HepG2 (cell line): Measurements from ENCODE around the gene COL27A1. TPM values are rescaled to one million over a fixed set of nuclear protein-coding genes. Genes with fewer than 3 reads are reported as not detected.

Source experiments
- ATAC-seq: fragments of 200-7000 bp; cut with Tn5 transposase; 3 replicates; pipeline ENCODE4 v1.9.1; 2020; ENCODE audit warnings: mild to moderate bottlenecking, moderate library complexity
- BruUV-seq: library from RNA; stranded (reverse); fragments of 400-500 nt; replicated peaks from 2 replicates; lab custom pipeline; 2021; lab: Mats Ljungman, UMichigan
- CTCF ChIA-PET: fragments of 300-600 bp; formaldehyde crosslinking; extraction: SDS; loops from one replicate; lab custom pipeline; 2021; ENCODE audit warnings: low total read pairs, inconsistent platforms, low intra/inter-chr PET ratio; lab: Yijun Ruan, JAX
- POLR2A ChIA-PET: fragments of 350-600 bp; sonication (Branson Sonifier 250); formaldehyde crosslinking; loops from one replicate; lab custom pipeline; 2020; ENCODE audit warnings: antibody characterized with exemption, inconsistent platforms; lab: Yijun Ruan, JAX
- DNase-seq: peaks from one replicate; pipeline ENCODE4 v3.0.0-alpha.2; 2015; ENCODE audit warnings: low spot score
- FAIRE-seq: peaks from 3 replicates; lab custom pipeline; 2011; peaks lifted over from hg19 to GRCh38; lab: Jason Lieb, UNC
- H2AFZ ChIP-seq: one replicate; pipeline ENCODE4 v1.6.1; 2011; ENCODE audit warnings: low read length, inconsistent platforms
- H3K27ac ChIP-seq: fragments of 300-600 bp; 3 replicates; pipeline ENCODE4 v1.8.0; 2011; ENCODE audit warnings: mixed run types, mild to moderate bottlenecking, mixed read lengths, low read length, inconsistent platforms; ENCODE audit not compliant: insufficient read depth; ENCODE audit errors: extremely low read length
- H3K27me3 ChIP-seq, 2 experiments: fragments of 200-600 bp in 1 of 2; 2 replicates in 1 of 2; 3 replicates in 1 of 2; pipeline versions ENCODE4 v1.6.0 to v1.8.0; 2011; ENCODE audit warnings: low read length in 2 of 2, mild to moderate bottlenecking in 2 of 2, moderate library complexity in 2 of 2, inconsistent platforms in 1 of 2; ENCODE audit not compliant: insufficient read depth in 2 of 2, control insufficient read depth in 1 of 2
- H3K36me3 ChIP-seq, 2 experiments: fragments of 200-600 bp in 1 of 2; replicated peaks in 1 of 2; 2 replicates in 1 of 2; 3 replicates in 1 of 2; pipeline versions ENCODE4 v1.5.1 to v1.8.0; 2011; ENCODE audit warnings: low read length in 2 of 2, inconsistent platforms in 1 of 2; ENCODE audit not compliant: insufficient read depth in 2 of 2, control insufficient read depth in 1 of 2
- H3K4me1 ChIP-seq: 2 replicates; pipeline ENCODE4 v1.5.1; 2012; ENCODE audit warnings: low read length, inconsistent platforms; ENCODE audit not compliant: insufficient read depth
- H3K4me2 ChIP-seq: 2 replicates; pipeline ENCODE4 v1.6.0; 2011; ENCODE audit warnings: low read depth, low read length, inconsistent platforms
- H3K4me3 ChIP-seq, 3 experiments: fragments of 200-600 bp in 1 of 3; sonication (generic), shearing (Covaris generic) in 1 of 3; replicated peaks in 1 of 3; 2 replicates each; pipeline ENCODE4 v1.5.1; 2011 to 2016; ENCODE audit warnings: low read length in 3 of 3, inconsistent platforms in 2 of 3, low read depth in 2 of 3, mild to moderate bottlenecking in 2 of 3, control low read depth in 1 of 3, mixed read lengths in 1 of 3; ENCODE audit not compliant: insufficient read depth in 1 of 3
- H3K79me2 ChIP-seq: one replicate; pipeline ENCODE4 v1.6.1; 2011; ENCODE audit warnings: low read length, inconsistent platforms; ENCODE audit not compliant: insufficient read depth
- H3K9ac ChIP-seq: 2 replicates; pipeline ENCODE4 v1.6.0; 2011; ENCODE audit warnings: mild to moderate bottlenecking, low read depth, low read length, inconsistent platforms; ENCODE audit not compliant: insufficient read depth
- H3K9me3 ChIP-seq: 2 replicates; pipeline ENCODE4 v1.5.1; 2012; ENCODE audit warnings: mild to moderate bottlenecking, low read length
- H4K20me1 ChIP-seq: 2 replicates; pipeline ENCODE4 v1.6.0; 2011; ENCODE audit warnings: inconsistent platforms, mild to moderate bottlenecking, low read length, moderate library complexity; ENCODE audit not compliant: insufficient read depth
- AGO2 ChIP-seq: fragments of 200-400 bp; formaldehyde crosslinking; optimal IDR thresholded peaks from 2 replicates; pipeline ENCODE3; 2017; ENCODE audit warnings: mild to moderate bottlenecking, low read depth, low read length, moderate library complexity
- ATF5 ChIP-seq: sonication (generic); formaldehyde crosslinking; IDR thresholded peaks from 2 replicates; pipeline ENCODE4 v1.4.0; 2020; ENCODE audit warnings: mild to moderate bottlenecking, low read depth, missing genetic modification reagents
- ATF7 ChIP-seq, 2 experiments: fragments of 450-650 bp in 1 of 2; sonication (generic) in 1 of 2; formaldehyde crosslinking in 1 of 2; IDR thresholded peaks; 2 replicates each; pipeline versions ENCODE4 v1.4.0 to v1.6.1; 2016 to 2020; ENCODE audit warnings: antibody characterized with exemption in 1 of 2, mild to moderate bottlenecking in 1 of 2, missing genetic modification reagents in 1 of 2
- HNRNPH1 ChIP-seq: fragments of 200-400 bp; formaldehyde crosslinking; optimal IDR thresholded peaks from 2 replicates; pipeline ENCODE3; 2017; ENCODE audit warnings: mild to moderate bottlenecking, low read depth, low read length
- IKZF5 ChIP-seq: IDR thresholded peaks from 2 replicates; pipeline ENCODE4 v1.6.1; 2018; ENCODE audit warnings: missing genetic modification reagents, mild to moderate bottlenecking, missing compliant biosample characterization
- LRRFIP1 ChIP-seq: sonication (generic); formaldehyde crosslinking; conservative IDR thresholded peaks from 2 replicates; pipeline ENCODE4 v1.4.0; 2020; ENCODE audit warnings: missing genetic modification reagents
- ZNF652 ChIP-seq: IDR thresholded peaks from 2 replicates; pipeline ENCODE4 v1.6.1; 2016; ENCODE audit warnings: low read depth, borderline replicate concordance
- WGBS: methylation state at CpG from one replicate; pipeline ENCODE4 v1.1.6; 2017; ENCODE audit warnings: low lambda C conversion rate; 5-methylcytosine and 5-hydroxymethylcytosine counted together
- in situ Hi-C: cut with HindIII; loops from 2 replicates; pipeline ENCODE4 v1.10.0; 2017; ENCODE audit warnings: low pct_unique_long_range_greater_than_20kb; ENCODE audit not compliant: extremely low pct_ligation_motif_present
- intact Hi-C: fragments of 100-400 bp; cut with micrococcal nuclease; formaldehyde crosslinking; loops from one replicate; pipeline ENCODE4 v1.10.0; 2022; ENCODE audit not compliant: unreplicated experiment
- polyA plus RNA-seq, 8 experiments: library from polyadenylated mRNA; depleted of rRNA in 3 of 8; stranded (reverse) in 7 of 8; unstranded in 1 of 8; fragments of >200 nt; fragmentation: Illumina TruSeq in 4 of 8; extraction: Trizol in 4 of 8; gene quantifications; 2 replicates each; pipeline versions ENCODE4 v1.2.1 to v1.2.3, GENCODE V29; 2011 to 2016; ENCODE audit warnings: low read depth in 4 of 8, missing spikeins in 1 of 8, mixed read lengths in 1 of 8; ENCODE audit not compliant: insufficient read depth in 1 of 8
- total RNA-seq, 5 experiments: library from RNA; depleted of rRNA; stranded (reverse); fragments of >200 nt; fragmentation: Illumina TruSeq; extraction: Trizol; gene quantifications; 2 replicates each; pipeline ENCODE4 v1.2.3, GENCODE V29; 2016; ENCODE audit warnings: low read depth in 1 of 5
- TF ChIP-seq, protein P1 (sequence below): sonication (generic); formaldehyde crosslinking; IDR thresholded peaks from 2 replicates; pipeline ENCODE4 v1.4.0; 2020; ENCODE audit warnings: low read depth, mild to moderate bottlenecking, missing genetic modification reagents

The COL27A1 gene
- total and polyA plus RNA-seq, 2 of the 13 experiments (the other 11 are each of a cell fraction or from before 2014, with no cell fraction given): 71.3 to 89.1 TPM

- H3K27me3 ChIP-seq: no peaks in the 10 kb centered on the region
- H2AFZ ChIP-seq: no peak overlapping the region
- 93% methylated on average over 11 of the region's 13 CpGs for WGBS
- no peak overlapping the region for H3K9ac ChIP-seq
- FAIRE-seq: no peak
- H4K20me1 ChIP-seq: no peaks in the 10 kb centered on the region
- intact Hi-C loops: loop anchor here (2.0 to 5.0 kb wide), 2 partner anchors 133 to 181 kb away; partner anchors contain the start of gene COL27A1
- CTCF ChIA-PET: interaction anchor here (1.8 to 1.9 kb wide), 2 partner anchors 182 to 207 kb away, joined by 18 to 21 read pairs; no protein-coding TSS in a partner anchor
- no TSS peak for BruUV-seq
- H3K9me3 ChIP-seq: peaks cover 7% of the 10 kb centered on the region
- POLR2A ChIA-PET: interaction anchor here (1.0 to 3.2 kb wide), 4 partner anchors 115 to 218 kb away, joined by 3 to 24 read pairs (median 4); no protein-coding TSS in a partner anchor
- H3K4me2 ChIP-seq: no peak overlapping the region
- H3K79me2 ChIP-seq: no peaks in the 10 kb centered on the region
- peak; percentile 4; the same call in 1 of the 3 replicates for ATAC-seq
- H3K4me1 ChIP-seq: no peaks in the 10 kb centered on the region
- DNase-seq: no peak
- H3K36me3 ChIP-seq: peaks cover 42 to 78% of the 10 kb centered on the region in 2 experiments
- peak; percentile 81 for TF ChIP-seq AGO2
- no peak for TF ChIP-seq ZNF652 (CRISPR knock-in tag)
- TF ChIP-seq, all 625 proteins: peak for 1
- Histone ChIP-seq H3K27ac (no peak overlapping the region), H3K4me3 (no peak overlapping the region)
- in situ Hi-C loops: loop anchor here (5.0 kb wide), 3 partner anchors 133 to 483 kb away; partner anchors contain the start of genes COL27A1 and KIF12
These were observed 134.5 kb downstream of the COL27A1 start for GRCh38 chr9:114289571-114290481.

DNA sequence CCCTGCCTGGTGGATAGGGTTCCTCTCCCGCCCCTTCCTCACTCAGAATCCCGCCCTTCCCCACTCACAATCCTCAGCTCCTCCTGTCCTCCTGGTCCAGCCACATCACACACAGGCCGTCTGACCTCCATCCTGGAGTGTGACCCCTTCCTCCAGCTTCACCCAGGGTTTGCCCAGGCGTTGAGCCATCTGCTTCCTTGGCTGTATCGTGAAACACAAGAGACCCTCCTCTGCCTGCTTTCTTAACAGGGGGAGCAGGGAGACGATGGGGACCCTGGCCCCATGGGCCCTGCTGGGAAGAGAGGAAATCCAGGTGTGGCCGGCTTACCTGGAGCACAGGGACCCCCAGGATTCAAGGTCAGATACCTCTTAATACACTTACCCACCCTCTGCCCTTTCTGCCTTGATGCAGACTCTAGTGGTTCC lies 135.2 kb downstream of the COL27A1 start:
- DNase-seq: no peak
- Histone ChIP-seq H3K4me2 (no peak overlapping the region), H3K9me3 (peaks cover 10% of the 10 kb centered on the region), H3K36me3 (peaks cover 39 to 78% of the 10 kb centered on the region in 2 experiments), H3K27me3 (no peaks in the 10 kb centered on the region), H4K20me1 (no peaks in the 10 kb centered on the region), H3K27ac (no peak overlapping the region), H3K9ac (no peak overlapping the region), H2AFZ (no peak overlapping the region), H3K4me1 (no peaks in the 10 kb centered on the region), H3K4me3 (no peak overlapping the region), H3K79me2 (no peaks in the 10 kb centered on the region)
- ChIA-PET CTCF (interaction anchor here (1.8 to 1.9 kb wide), 2 partner anchors 183 to 208 kb away, joined by 18 to 21 read pairs; no protein-coding TSS in a partner anchor), POLR2A (interaction anchor here (1.0 to 3.2 kb wide), 8 partner anchors 116 to 218 kb away, joined by 3 to 24 read pairs (median 6); no protein-coding TSS in a partner anchor)
- no TSS peak for BruUV-seq
- in situ Hi-C loops: loop anchor here (5.0 kb wide), 3 partner anchors 133 to 483 kb away; partner anchors contain the start of genes COL27A1 and KIF12
- FAIRE-seq: no peak
- intact Hi-C loops: loop anchor here (2.0 to 5.0 kb wide), 2 partner anchors 133 to 182 kb away; partner anchors contain the start of gene COL27A1
- WGBS: 86% methylated on average over 6 of the region's 7 CpGs
- ATAC-seq: peak; percentile 24
- TF ChIP-seq IKZF5 (CRISPR knock-in tag) (no peak), ATF7 (IDR thresholded peaks at IDR 0.05) (no peak), ATF7 (CRISPR knock-in tag; IDR thresholded peaks at IDR 0.05) (no peak), ATF5 (CRISPR knock-in tag) (no peak), LRRFIP1 (CRISPR knock-in tag) (no peak), HNRNPH1 (no peak)
- TF ChIP-seq, protein P1, sequence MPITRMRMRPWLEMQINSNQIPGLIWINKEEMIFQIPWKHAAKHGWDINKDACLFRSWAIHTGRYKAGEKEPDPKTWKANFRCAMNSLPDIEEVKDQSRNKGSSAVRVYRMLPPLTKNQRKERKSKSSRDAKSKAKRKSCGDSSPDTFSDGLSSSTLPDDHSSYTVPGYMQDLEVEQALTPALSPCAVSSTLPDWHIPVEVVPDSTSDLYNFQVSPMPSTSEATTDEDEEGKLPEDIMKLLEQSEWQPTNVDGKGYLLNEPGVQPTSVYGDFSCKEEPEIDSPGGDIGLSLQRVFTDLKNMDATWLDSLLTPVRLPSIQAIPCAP (CRISPR knock-in tag): no peak
